HepG2 (cell line): Measurements from ENCODE around the gene BLVRB. TPM values are rescaled to one million over a fixed set of nuclear protein-coding genes. Genes with fewer than 3 reads are reported as not detected.

Source experiments
- GATAD2A ChIP-seq: IDR thresholded peaks from 2 replicates; pipeline ENCODE4 v1.6.1; 2016
- HNRNPLL ChIP-seq: fragments of 200-400 bp; formaldehyde crosslinking; IDR thresholded peaks from 2 replicates; pipeline ENCODE4 v1.6.1; 2017; ENCODE audit warnings: mild to moderate bottlenecking, low read depth, low read length; ENCODE audit not compliant: poor library complexity, severe bottlenecking
- IKZF5 ChIP-seq: IDR thresholded peaks from 2 replicates; pipeline ENCODE4 v1.6.1; 2018; ENCODE audit warnings: missing genetic modification reagents, mild to moderate bottlenecking, missing compliant biosample characterization
- KMT2A ChIP-seq: sonication (generic); formaldehyde crosslinking; IDR thresholded peaks from 2 replicates; pipeline ENCODE4 v1.4.0; 2020; ENCODE audit warnings: missing genetic modification reagents
- MAF1 ChIP-seq: sonication (generic); formaldehyde crosslinking; IDR thresholded peaks from 2 replicates; pipeline ENCODE4 v1.5.0; 2020; ENCODE audit warnings: missing genetic modification reagents, borderline replicate concordance
- NBN ChIP-seq: fragments of 450-650 bp; conservative IDR thresholded peaks from 2 replicates; pipeline ENCODE4 v1.6.1; 2017
- NCOR1 ChIP-seq: fragments of 200-600 bp; sonication (generic); IDR thresholded peaks from 2 replicates; pipeline ENCODE4 v1.7.0; 2017; ENCODE audit warnings: antibody characterized with exemption, low read length, borderline replicate concordance
- RFX5 ChIP-seq: IDR thresholded peaks from 2 replicates; pipeline ENCODE4 v1.6.1; 2011; ENCODE audit warnings: low read depth, low read length, improper control_type of control experiment
- THAP11 ChIP-seq: IDR thresholded peaks from 2 replicates; pipeline ENCODE4 v1.6.1; 2016; ENCODE audit warnings: missing biosample characterization, missing genetic modification reagents
- U2AF2 ChIP-seq: fragments of 200-400 bp; formaldehyde crosslinking; IDR thresholded peaks from 2 replicates; pipeline ENCODE4 v1.6.1; 2017; ENCODE audit warnings: low read depth, mild to moderate bottlenecking, low read length
- ZC3H13 ChIP-seq: sonication (generic); formaldehyde crosslinking; IDR thresholded peaks from 2 replicates; pipeline ENCODE4 v1.8.1; 2023; ENCODE audit warnings: mild to moderate bottlenecking, missing genetic modification reagents, moderate library complexity
- ZNF256 ChIP-seq: sonication (generic); formaldehyde crosslinking; conservative IDR thresholded peaks from 2 replicates; pipeline ENCODE4 v1.4.0; 2020; ENCODE audit warnings: missing genetic modification reagents
- ZNF329 ChIP-seq: sonication (generic); formaldehyde crosslinking; IDR thresholded peaks from 2 replicates; pipeline ENCODE4 v1.9.0; 2021; ENCODE audit warnings: low read depth, mild to moderate bottlenecking, missing genetic modification reagents
- ZNF570 ChIP-seq: sonication (generic); formaldehyde crosslinking; IDR thresholded peaks from 2 replicates; pipeline ENCODE4 v1.4.0; 2020; ENCODE audit warnings: mild to moderate bottlenecking, missing genetic modification reagents, borderline replicate concordance
- ZNF589 ChIP-seq: sonication (generic); formaldehyde crosslinking; conservative IDR thresholded peaks from 2 replicates; pipeline ENCODE4 v1.8.0; 2022; ENCODE audit warnings: mild to moderate bottlenecking, moderate library complexity, missing genetic modification reagents
- ZNF670 ChIP-seq: sonication (generic); formaldehyde crosslinking; IDR thresholded peaks from 2 replicates; pipeline ENCODE4 v1.8.0; 2022; ENCODE audit warnings: mild to moderate bottlenecking, missing genetic modification reagents, borderline replicate concordance
- polyA plus RNA-seq, 8 experiments: library from polyadenylated mRNA; depleted of rRNA in 3 of 8; stranded (reverse) in 7 of 8; unstranded in 1 of 8; fragments of >200 nt; fragmentation: Illumina TruSeq in 4 of 8; extraction: Trizol in 4 of 8; gene quantifications; 2 replicates each; pipeline versions ENCODE4 v1.2.1 to v1.2.3, GENCODE V29; 2011 to 2016; ENCODE audit warnings: low read depth in 4 of 8, missing spikeins in 1 of 8, mixed read lengths in 1 of 8; ENCODE audit not compliant: insufficient read depth in 1 of 8
- total RNA-seq, 5 experiments: library from RNA; depleted of rRNA; stranded (reverse); fragments of >200 nt; fragmentation: Illumina TruSeq; extraction: Trizol; gene quantifications; 2 replicates each; pipeline ENCODE4 v1.2.3, GENCODE V29; 2016; ENCODE audit warnings: low read depth in 1 of 5
- TF ChIP-seq, protein P1 (sequence below): sonication (generic); formaldehyde crosslinking; IDR thresholded peaks from 2 replicates; pipeline ENCODE4 v1.8.1; 2023; ENCODE audit warnings: mild to moderate bottlenecking, missing genetic modification reagents
- TF ChIP-seq, protein P2 (sequence below): sonication (generic); formaldehyde crosslinking; IDR thresholded peaks from 2 replicates; pipeline ENCODE4 v1.4.0; 2020; ENCODE audit warnings: missing genetic modification reagents
- TF ChIP-seq, protein P3 (sequence below): sonication (generic); formaldehyde crosslinking; IDR thresholded peaks from 2 replicates; pipeline ENCODE4 v1.4.0; 2020; ENCODE audit warnings: missing genetic modification reagents, borderline replicate concordance
- TF ChIP-seq, protein P4 (sequence below): sonication (generic); formaldehyde crosslinking; IDR thresholded peaks from 2 replicates; pipeline ENCODE4 v1.5.0; 2020; ENCODE audit warnings: missing genetic modification reagents

The BLVRB gene
- total and polyA plus RNA-seq, 2 of the 13 experiments (the other 11 are each of a cell fraction or from before 2014, with no cell fraction given): 25.9 to 51.4 TPM

DNA sequence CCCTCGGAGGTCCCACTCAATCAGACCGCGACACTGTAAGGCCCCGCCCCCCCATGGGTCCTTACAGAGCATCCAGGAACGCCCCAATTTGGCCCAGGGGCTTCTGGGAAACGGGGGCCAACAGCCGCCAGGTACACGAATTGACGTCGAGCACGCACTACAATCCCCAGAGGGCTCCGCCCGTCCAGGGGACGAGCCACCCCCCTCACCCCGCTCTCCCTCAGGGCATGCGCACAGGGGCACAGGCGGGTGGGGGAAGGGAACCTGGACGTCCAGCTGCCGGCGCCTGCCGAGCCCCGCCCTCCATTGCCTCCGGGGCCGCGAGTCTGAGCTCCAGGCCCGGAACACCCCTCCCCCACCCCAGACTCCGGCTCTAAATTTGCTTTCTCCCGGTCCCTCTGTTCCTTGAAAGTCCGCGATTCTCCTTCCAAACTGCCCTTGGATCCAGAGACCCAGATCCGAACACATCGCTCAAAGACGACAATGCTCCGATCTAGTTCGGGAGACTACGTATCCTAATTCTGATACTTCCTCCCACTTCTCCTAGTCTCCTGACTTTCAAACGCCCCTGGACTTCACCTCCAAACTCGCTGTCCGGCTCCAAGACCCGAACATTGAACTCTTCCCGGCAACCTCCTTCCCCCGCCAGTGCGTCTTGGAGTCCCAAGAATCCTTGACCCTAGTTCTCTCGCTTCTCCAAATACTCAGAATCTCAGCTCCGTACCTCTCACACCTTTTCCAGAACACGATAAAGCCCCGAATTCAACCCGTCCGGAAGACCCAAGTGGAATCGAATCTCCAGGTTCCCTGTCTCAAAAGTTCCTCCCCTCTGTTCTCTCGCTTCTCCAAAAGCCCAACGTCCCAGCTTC lies 22.2 kb downstream of the BLVRB start (continued):
- TF ChIP-seq ZNF256 (CRISPR knock-in tag): no peak
- TF ChIP-seq ZNF570: no peak
- no peak for TF ChIP-seq ZNF329 (CRISPR knock-in tag)
- no peak for TF ChIP-seq KMT2A (CRISPR knock-in tag)
- TF ChIP-seq HNRNPLL: peak; percentile 67
- TF ChIP-seq, protein P1, sequence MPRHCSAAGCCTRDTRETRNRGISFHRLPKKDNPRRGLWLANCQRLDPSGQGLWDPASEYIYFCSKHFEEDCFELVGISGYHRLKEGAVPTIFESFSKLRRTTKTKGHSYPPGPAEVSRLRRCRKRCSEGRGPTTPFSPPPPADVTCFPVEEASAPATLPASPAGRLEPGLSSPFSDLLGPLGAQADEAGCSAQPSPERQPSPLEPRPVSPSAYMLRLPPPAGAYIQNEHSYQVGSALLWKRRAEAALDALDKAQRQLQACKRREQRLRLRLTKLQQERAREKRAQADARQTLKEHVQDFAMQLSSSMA (CRISPR knock-in tag): 0 out of 2 replicates have a peak, but pooled peaks have one; percentile 45
- TF ChIP-seq ZNF670 (CRISPR knock-in tag): no peak
- no peak for TF ChIP-seq NBN
- TF ChIP-seq, protein P2, sequence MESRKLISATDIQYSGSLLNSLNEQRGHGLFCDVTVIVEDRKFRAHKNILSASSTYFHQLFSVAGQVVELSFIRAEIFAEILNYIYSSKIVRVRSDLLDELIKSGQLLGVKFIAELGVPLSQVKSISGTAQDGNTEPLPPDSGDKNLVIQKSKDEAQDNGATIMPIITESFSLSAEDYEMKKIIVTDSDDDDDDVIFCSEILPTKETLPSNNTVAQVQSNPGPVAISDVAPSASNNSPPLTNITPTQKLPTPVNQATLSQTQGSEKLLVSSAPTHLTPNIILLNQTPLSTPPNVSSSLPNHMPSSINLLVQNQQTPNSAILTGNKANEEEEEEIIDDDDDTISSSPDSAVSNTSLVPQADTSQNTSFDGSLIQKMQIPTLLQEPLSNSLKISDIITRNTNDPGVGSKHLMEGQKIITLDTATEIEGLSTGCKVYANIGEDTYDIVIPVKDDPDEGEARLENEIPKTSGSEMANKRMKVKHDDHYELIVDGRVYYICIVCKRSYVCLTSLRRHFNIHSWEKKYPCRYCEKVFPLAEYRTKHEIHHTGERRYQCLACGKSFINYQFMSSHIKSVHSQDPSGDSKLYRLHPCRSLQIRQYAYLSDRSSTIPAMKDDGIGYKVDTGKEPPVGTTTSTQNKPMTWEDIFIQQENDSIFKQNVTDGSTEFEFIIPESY (CRISPR knock-in tag): no peak
- 0 out of 2 replicates have a peak, but pooled peaks have one; percentile 33 for TF ChIP-seq MAF1 (CRISPR knock-in tag)
- peak; percentile 97 for TF ChIP-seq THAP11 (CRISPR knock-in tag)
- no peak for TF ChIP-seq ZNF589
- no peak for TF ChIP-seq RFX5
- TF ChIP-seq, protein P3, sequence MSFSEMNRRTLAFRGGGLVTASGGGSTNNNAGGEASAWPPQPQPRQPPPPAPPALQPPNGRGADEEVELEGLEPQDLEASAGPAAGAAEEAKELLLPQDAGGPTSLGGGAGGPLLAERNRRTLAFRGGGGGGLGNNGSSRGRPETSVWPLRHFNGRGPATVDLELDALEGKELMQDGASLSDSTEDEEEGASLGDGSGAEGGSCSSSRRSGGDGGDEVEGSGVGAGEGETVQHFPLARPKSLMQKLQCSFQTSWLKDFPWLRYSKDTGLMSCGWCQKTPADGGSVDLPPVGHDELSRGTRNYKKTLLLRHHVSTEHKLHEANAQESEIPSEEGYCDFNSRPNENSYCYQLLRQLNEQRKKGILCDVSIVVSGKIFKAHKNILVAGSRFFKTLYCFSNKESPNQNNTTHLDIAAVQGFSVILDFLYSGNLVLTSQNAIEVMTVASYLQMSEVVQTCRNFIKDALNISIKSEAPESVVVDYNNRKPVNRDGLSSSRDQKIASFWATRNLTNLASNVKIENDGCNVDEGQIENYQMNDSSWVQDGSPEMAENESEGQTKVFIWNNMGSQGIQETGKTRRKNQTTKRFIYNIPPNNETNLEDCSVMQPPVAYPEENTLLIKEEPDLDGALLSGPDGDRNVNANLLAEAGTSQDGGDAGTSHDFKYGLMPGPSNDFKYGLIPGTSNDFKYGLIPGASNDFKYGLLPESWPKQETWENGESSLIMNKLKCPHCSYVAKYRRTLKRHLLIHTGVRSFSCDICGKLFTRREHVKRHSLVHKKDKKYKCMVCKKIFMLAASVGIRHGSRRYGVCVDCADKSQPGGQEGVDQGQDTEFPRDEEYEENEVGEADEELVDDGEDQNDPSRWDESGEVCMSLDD (CRISPR knock-in tag): no peak
- TF ChIP-seq, protein P4, sequence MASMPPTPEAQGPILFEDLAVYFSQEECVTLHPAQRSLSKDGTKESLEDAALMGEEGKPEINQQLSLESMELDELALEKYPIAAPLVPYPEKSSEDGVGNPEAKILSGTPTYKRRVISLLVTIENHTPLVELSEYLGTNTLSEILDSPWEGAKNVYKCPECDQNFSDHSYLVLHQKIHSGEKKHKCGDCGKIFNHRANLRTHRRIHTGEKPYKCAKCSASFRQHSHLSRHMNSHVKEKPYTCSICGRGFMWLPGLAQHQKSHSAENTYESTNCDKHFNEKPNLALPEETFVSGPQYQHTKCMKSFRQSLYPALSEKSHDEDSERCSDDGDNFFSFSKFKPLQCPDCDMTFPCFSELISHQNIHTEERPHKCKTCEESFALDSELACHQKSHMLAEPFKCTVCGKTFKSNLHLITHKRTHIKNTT (CRISPR knock-in tag): no peak
- no peak for TF ChIP-seq U2AF2
- peak; percentile 26; the same call in 1 of the 2 replicates for TF ChIP-seq GATAD2A (CRISPR knock-in tag)
- TF ChIP-seq ZC3H13 (CRISPR knock-in tag): no peak
- 0 out of 2 replicates have a peak, but pooled peaks have one; percentile 48 for TF ChIP-seq IKZF5 (CRISPR knock-in tag)
- TF ChIP-seq NCOR1: no peak; the same call in 1 of the 2 replicates
